Loucy (cell line): Measurements from ENCODE around the gene WWOX.

Experiments used
- H2AFZ ChIP-seq: fragments of 200-600 bp; sonication (generic); 2 replicates; pipeline ENCODE4 v1.6.0; 2016; ENCODE audit warnings: antibody characterized with exemption, mild to moderate bottlenecking, low read length, moderate library complexity
- H3F3A ChIP-seq: fragments of 200-600 bp; 2 replicates; pipeline ENCODE4 v1.6.0; 2016; ENCODE audit warnings: antibody characterized with exemption, low read depth, mild to moderate bottlenecking
- H3K27me3 ChIP-seq: fragments of 200-600 bp; sonication (generic); 2 replicates; pipeline ENCODE4 v1.6.1; 2014; ENCODE audit warnings: low read length, mild to moderate bottlenecking; ENCODE audit not compliant: insufficient read depth, poor library complexity, severe bottlenecking
- H3K36me3 ChIP-seq: fragments of 200-600 bp; sonication (generic); 2 replicates; pipeline ENCODE4 v1.6.1; 2016; ENCODE audit warnings: low read length; ENCODE audit not compliant: insufficient read depth
- H3K4me1 ChIP-seq: fragments of 200-600 bp; sonication (generic); 2 replicates; pipeline ENCODE4 v1.5.1; 2014; ENCODE audit warnings: low read length, mild to moderate bottlenecking; ENCODE audit not compliant: insufficient read depth, poor library complexity, severe bottlenecking
- H3K4me2 ChIP-seq: fragments of 200-600 bp; sonication (generic); 2 replicates; pipeline ENCODE4 v1.6.0; 2014; ENCODE audit warnings: antibody characterized with exemption, low read length, low read depth, mild to moderate bottlenecking; ENCODE audit not compliant: poor library complexity, severe bottlenecking
- H3K4me3 ChIP-seq: fragments of 200-600 bp; sonication (generic); 2 replicates; pipeline ENCODE4 v1.5.1; 2014; ENCODE audit warnings: low read length, mild to moderate bottlenecking, mixed read lengths; ENCODE audit not compliant: poor library complexity, severe bottlenecking
- H3K79me2 ChIP-seq: fragments of 200-600 bp; sonication (generic); 2 replicates; pipeline ENCODE4 v1.6.1; 2014; ENCODE audit warnings: low read length; ENCODE audit not compliant: insufficient read depth
- H3K9ac ChIP-seq: fragments of 200-600 bp; sonication (generic); 2 replicates; pipeline ENCODE4 v1.6.0; 2014; ENCODE audit warnings: mild to moderate bottlenecking, low read depth, low read length, moderate library complexity; ENCODE audit not compliant: poor library complexity, severe bottlenecking
- H3K9me2 ChIP-seq: fragments of 200-600 bp; sonication (generic); replicated peaks from 2 replicates; pipeline ENCODE4 v1.6.1; 2016; ENCODE audit warnings: low read depth, low read length, mixed read lengths
- H3K9me3 ChIP-seq: fragments of 200-600 bp; sonication (generic); 2 replicates; pipeline ENCODE4 v1.6.1; 2014; ENCODE audit warnings: mild to moderate bottlenecking, antibody characterized with exemption, low read length, low read depth; ENCODE audit not compliant: insufficient read depth
- H4K20me1 ChIP-seq: fragments of 200-600 bp; sonication (generic); 2 replicates; pipeline ENCODE4 v1.6.0; 2014; ENCODE audit warnings: antibody characterized with exemption, low read length, mild to moderate bottlenecking; ENCODE audit not compliant: insufficient read depth, poor library complexity, severe bottlenecking
- EZH2phosphoT487 ChIP-seq: fragments of 200-600 bp; IDR thresholded peaks from 2 replicates; pipeline ENCODE4 v1.6.1; 2018; ENCODE audit warnings: antibody characterized with exemption, mild to moderate bottlenecking, moderate library complexity, borderline replicate concordance
- TF ChIP-seq, protein P1 (sequence below): fragments of 200-600 bp; sonication (generic); conservative IDR thresholded peaks from 2 replicates; pipeline ENCODE4 v1.5.1; 2014; ENCODE audit warnings: mild to moderate bottlenecking, antibody characterized with exemption, low read length

Gene WWOX

DNA sequence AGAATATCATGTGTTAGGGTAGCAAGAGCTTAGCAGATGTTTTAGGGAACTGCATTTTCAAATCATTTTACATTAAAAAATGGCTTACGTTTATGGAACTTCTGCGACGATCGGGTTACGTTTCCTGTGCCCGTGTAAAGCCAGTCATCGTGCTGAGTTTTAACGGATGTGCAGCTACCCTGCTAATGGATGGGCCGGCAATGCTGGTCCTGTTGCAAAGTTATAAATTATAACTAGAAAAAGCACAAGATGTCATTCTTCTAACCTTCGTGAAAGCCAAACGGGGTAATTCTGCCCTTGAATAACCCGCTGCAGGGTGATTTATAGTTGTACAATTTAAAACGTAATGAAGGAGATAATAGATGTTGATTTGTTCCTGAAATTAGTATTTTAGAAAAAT is 339.2 kb downstream of the WWOX start:
- Histone ChIP-seq H3K27me3 (no peaks in the 10 kb centered on the region), H3K9ac (no peak overlapping the region), H3K4me2 (no peak overlapping the region), H3K79me2 (no peaks in the 10 kb centered on the region), H3K9me2 (no peaks in the 10 kb centered on the region), H3K36me3 (no peaks in the 10 kb centered on the region), H3K4me3 (no peak overlapping the region), H3F3A (no peaks in the 10 kb centered on the region), H4K20me1 (no peaks in the 10 kb centered on the region), H2AFZ (no peak overlapping the region), H3K9me3 (no peaks in the 10 kb centered on the region), H3K4me1 (peaks cover 13% of the 10 kb centered on the region)
- TF ChIP-seq, protein P1, sequence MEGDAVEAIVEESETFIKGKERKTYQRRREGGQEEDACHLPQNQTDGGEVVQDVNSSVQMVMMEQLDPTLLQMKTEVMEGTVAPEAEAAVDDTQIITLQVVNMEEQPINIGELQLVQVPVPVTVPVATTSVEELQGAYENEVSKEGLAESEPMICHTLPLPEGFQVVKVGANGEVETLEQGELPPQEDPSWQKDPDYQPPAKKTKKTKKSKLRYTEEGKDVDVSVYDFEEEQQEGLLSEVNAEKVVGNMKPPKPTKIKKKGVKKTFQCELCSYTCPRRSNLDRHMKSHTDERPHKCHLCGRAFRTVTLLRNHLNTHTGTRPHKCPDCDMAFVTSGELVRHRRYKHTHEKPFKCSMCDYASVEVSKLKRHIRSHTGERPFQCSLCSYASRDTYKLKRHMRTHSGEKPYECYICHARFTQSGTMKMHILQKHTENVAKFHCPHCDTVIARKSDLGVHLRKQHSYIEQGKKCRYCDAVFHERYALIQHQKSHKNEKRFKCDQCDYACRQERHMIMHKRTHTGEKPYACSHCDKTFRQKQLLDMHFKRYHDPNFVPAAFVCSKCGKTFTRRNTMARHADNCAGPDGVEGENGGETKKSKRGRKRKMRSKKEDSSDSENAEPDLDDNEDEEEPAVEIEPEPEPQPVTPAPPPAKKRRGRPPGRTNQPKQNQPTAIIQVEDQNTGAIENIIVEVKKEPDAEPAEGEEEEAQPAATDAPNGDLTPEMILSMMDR = no peak
- TF ChIP-seq EZH2phosphoT487 = no peak

DNA sequence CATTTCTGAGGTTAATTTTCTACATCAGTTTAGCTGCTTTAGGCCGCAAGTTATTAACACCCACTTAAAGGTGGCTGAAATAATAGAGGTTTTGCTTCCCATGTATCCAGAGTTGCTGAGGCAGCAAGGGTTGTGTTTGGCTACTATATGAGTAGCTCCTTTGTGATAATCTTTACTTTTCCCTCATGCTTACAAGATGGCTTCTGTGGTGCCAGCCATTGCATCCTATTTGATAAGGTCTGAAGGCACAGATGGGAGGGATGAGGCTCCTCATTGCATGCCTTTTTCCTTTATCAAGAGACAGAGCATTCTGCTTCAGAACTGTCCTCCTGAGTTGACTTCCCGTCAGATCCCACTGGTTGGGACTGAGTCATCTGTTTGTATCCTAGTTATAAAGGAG is 340.2 kb downstream of the WWOX start:
- Histone ChIP-seq H3K4me1 (peaks cover 19% of the 10 kb centered on the region), H3K9me3 (no peaks in the 10 kb centered on the region), H3K4me2 (no peak overlapping the region), H3K79me2 (no peaks in the 10 kb centered on the region), H2AFZ (no peak overlapping the region), H3K9me2 (no peaks in the 10 kb centered on the region), H3K36me3 (no peaks in the 10 kb centered on the region), H4K20me1 (no peaks in the 10 kb centered on the region), H3K4me3 (no peak overlapping the region), H3K27me3 (no peaks in the 10 kb centered on the region), H3F3A (no peaks in the 10 kb centered on the region), H3K9ac (no peak overlapping the region)
- no peak for TF ChIP-seq EZH2phosphoT487
- TF ChIP-seq, protein P1 = no peak

GRCh38 chr16:78441298-78441697 is 341.8 kb downstream of the WWOX start:
- H3K79me2 ChIP-seq = no peaks in the 10 kb centered on the region
- TF ChIP-seq EZH2phosphoT487 = no peak
- TF ChIP-seq, protein P1 = no peak

More at GRCh38 chr16:78441298-78441697, 341.8 kb downstream of the WWOX start:
- peaks cover 19% of the 10 kb centered on the region for H3K4me1 ChIP-seq
- H3K27me3 ChIP-seq = no peaks in the 10 kb centered on the region
- no peaks in the 10 kb centered on the region for H3K9me2 ChIP-seq
- no peaks in the 10 kb centered on the region for H3K9me3 ChIP-seq
- no peaks in the 10 kb centered on the region for H3F3A ChIP-seq
- H4K20me1 ChIP-seq = no peaks in the 10 kb centered on the region
- H3K9ac ChIP-seq = no peak overlapping the region
- H2AFZ ChIP-seq = no peak overlapping the region
- no peak overlapping the region for H3K4me2 ChIP-seq
- no peak overlapping the region for H3K4me3 ChIP-seq
- no peaks in the 10 kb centered on the region for H3K36me3 ChIP-seq
